Panc1 (cell line): ENCODE measurements around the gene TRIM28.

Experiments used
- POLR2AphosphoS5 ChIP-seq: IDR thresholded peaks from 2 replicates; pipeline ENCODE4 v1.6.1; 2012; ENCODE audit warnings: mild to moderate bottlenecking, low read depth, low read length, moderate library complexity
- REST ChIP-seq, 2 experiments: IDR thresholded peaks; 2 replicates each; pipeline ENCODE4 v1.6.1; 2011 to 2012; ENCODE audit warnings: low read depth in 2 of 2, control low read depth in 1 of 2, low read length in 1 of 2, mild to moderate bottlenecking in 1 of 2, moderate library complexity in 1 of 2; ENCODE audit not compliant: insufficient read depth in 1 of 2
- SIN3A ChIP-seq: IDR thresholded peaks from 2 replicates; pipeline ENCODE4 v1.6.1; 2012; ENCODE audit warnings: low read depth, mild to moderate bottlenecking, low read length, moderate library complexity, borderline replicate concordance; ENCODE audit not compliant: insufficient read depth
- TF ChIP-seq, protein P1 (sequence below): fragments of 450-650 bp; IDR thresholded peaks from 2 replicates; pipeline ENCODE4 v1.5.1; 2017; ENCODE audit warnings: mild to moderate bottlenecking

- TF ChIP-seq, protein P1, sequence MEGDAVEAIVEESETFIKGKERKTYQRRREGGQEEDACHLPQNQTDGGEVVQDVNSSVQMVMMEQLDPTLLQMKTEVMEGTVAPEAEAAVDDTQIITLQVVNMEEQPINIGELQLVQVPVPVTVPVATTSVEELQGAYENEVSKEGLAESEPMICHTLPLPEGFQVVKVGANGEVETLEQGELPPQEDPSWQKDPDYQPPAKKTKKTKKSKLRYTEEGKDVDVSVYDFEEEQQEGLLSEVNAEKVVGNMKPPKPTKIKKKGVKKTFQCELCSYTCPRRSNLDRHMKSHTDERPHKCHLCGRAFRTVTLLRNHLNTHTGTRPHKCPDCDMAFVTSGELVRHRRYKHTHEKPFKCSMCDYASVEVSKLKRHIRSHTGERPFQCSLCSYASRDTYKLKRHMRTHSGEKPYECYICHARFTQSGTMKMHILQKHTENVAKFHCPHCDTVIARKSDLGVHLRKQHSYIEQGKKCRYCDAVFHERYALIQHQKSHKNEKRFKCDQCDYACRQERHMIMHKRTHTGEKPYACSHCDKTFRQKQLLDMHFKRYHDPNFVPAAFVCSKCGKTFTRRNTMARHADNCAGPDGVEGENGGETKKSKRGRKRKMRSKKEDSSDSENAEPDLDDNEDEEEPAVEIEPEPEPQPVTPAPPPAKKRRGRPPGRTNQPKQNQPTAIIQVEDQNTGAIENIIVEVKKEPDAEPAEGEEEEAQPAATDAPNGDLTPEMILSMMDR: peak; percentile 95
- peak in 1 of 2 experiments; percentile 78; a peak in 1 of 4 replicates for TF ChIP-seq REST (IDR thresholded peaks at IDR 0.05; ENCODE audit: insufficient read depth in 1 of 2, low read depth in 2 of 2, low read length in 1 of 2)
- TF ChIP-seq POLR2AphosphoS5: peak; percentile 94
- TF ChIP-seq SIN3A: peak; percentile 93; the same call in 1 of the 2 replicates
These were observed 24.3 kb upstream of the TRIM28 start, which contains the start of gene ZBTB45 for GRCh38 chr19:58519355-58520256.
